Fibroblast of mammary gland (primary cell): ENCODE measurements around the gene PRKCH.

Source experiments
- DNase-seq: peaks from one replicate; pipeline ENCODE4 v3.0.0-alpha.2; 2010; ENCODE audit warnings: low read depth
- H3K4me3 ChIP-seq: 2 replicates; pipeline ENCODE4 v1.5.1; 2011; ENCODE audit warnings: low read depth, mild to moderate bottlenecking, low read length, moderate library complexity; ENCODE audit not compliant: control insufficient read depth
- CTCF ChIP-seq: conservative IDR thresholded peaks from 2 replicates; pipeline ENCODE4 v1.5.1; 2011; ENCODE audit warnings: low read depth, low read length, inconsistent platforms; ENCODE audit not compliant: control insufficient read depth, insufficient read depth

PRKCH gene

DNA sequence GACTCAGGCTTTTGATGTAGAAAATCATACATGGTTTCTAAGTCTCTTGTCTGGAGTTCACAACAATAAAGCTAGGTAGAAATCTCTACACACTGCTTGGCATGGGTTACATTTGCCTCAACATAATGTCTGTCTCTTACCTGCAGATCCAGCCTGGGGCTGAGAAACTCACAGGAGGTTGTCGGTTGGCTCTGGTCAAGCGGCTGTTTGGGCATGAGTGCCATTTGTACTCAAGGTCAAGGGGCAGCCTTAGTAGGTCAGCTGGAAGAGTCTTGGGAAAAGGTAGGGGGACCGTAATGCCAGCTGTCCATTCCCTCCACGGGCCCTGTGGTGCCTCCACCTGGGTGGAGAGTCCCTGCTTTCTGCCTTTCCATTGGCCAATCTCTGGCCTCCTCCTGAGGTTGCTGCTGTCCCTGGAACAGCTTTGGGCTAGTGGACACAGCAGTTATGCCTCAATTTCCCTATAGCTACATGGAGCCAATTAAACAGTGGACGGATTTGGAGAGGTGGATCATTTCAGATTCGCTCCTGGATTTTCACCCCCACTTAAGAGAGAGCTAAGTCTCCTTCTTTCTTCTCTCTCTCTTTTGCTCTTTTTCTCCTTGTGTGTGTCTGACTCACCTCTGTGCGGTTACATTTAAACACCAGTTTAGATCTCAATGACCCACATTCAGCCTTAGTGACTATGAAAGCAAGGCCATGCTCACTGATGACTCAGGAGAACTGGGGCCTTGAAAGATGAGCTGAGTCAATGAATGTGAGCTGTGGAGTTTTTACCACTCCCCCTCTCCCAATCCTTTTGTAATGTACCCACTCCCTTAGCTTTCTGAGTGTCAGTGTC, 241.2 kb downstream of the PRKCH start:
- TF ChIP-seq CTCF = no peak
- no peak overlapping the region for H3K4me3 ChIP-seq
- peak; percentile 100 for DNase-seq

- no peak overlapping the region for H3K4me3 ChIP-seq
- no peak for DNase-seq
- TF ChIP-seq CTCF = no peak
These were observed 241.8 kb downstream of the PRKCH start for GRCh38 chr14:61563162-61563511.

DNA sequence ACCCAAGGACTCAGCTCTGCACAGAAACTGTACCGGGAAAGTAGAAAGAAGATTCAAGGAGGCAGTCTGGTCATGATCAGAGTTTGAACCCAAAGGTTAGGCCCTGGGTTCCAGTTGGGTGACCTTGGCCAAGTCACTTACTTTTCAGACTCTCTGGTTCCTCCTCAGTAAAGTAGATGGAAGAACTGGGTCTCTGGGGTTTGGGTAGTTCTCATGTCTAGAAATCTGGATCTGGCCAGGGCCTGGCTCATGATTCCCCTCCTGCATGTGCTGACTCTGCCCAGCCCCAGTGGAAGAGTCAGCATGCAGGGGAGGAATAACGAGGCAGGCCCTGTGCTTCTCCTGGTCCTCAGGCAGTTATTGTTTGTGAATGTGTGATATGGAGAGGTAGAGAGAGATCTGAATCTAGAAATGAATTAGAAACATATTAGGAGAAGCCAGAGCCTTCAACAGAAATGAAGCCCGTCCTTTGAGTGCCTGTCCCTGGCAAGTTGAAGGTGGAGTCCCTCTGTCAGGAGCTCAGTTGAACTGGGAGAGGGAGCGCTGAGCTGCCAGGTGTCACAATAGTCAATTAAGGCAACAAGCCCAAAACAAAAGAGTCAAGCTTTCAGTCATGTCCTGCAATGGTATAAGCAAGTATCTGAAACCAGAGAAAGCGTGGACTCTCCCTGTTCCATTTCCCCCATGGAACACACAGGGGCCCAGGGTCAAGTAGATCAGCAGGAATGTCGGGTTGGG, 242.7 kb downstream of the PRKCH start:
- no peak for TF ChIP-seq CTCF
- DNase-seq = peak; percentile 33
- no peak overlapping the region for H3K4me3 ChIP-seq

DNA sequence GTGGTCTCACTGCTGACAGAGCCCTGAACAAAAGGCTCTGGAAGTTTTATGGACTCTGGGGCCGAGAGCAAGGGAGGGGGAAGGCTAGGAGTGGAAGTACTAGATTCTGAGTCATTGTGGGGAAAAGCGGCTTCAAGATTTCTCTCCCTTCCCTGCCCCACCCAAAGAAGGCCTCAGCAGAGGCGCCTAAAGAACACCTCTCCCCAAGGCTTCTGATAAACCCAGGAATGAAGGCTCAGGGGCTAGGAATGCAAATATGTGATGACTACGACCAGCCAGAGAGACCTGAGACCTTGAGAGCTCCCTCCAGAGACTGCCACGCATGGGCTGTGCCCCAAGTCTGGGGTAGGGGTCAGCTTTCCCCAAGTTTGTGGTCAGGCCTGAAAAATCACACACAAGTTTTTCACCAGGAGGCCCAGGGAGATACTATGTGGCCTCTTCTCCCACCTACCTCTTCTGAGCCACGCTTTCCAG, 243.3 kb downstream of the PRKCH start:
- no peak for TF ChIP-seq CTCF
- peak; percentile 97 for DNase-seq
- H3K4me3 ChIP-seq = no peak overlapping the region

DNA sequence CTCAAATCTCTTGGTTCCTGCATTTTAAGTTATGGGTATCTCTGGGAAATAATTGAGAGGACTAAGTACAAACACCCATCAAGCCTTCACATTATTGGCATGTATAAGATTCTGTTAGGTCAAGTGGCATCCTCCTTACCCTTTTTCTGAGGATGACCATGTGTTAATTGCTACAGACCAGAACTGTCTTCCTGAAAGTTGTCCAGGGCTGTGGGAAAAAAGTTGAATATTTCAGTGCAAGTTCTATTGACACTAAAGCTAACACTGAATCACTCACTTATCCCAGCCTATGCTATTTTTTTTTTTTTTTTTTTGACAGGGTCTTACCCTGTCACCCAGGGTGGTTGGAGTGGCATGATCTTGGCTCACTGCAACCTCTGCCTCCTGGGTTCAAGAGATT, 243.8 kb downstream of the PRKCH start:
- DNase-seq = peak; percentile 78
- no peak overlapping the region for H3K4me3 ChIP-seq
- TF ChIP-seq CTCF = no peak

GRCh38 chr14:61565836-61566536, 244.6 kb downstream of the PRKCH start:
- DNase-seq = peak; percentile 98

More at GRCh38 chr14:61565836-61566536, 244.6 kb downstream of the PRKCH start:
- H3K4me3 ChIP-seq = no peak overlapping the region
- no peak for TF ChIP-seq CTCF
